Dendritic cell treated with granulocyte-macrophage colony-stimulating factor and Interleukin-4, amounts not matched to agents 40 ng/mL and 50 ng/mL, for 4 days (primary cell): ENCODE data around the gene GUCA2B.

ENCODE experiments used
- H3K27ac Mint-ChIP-seq: one replicate; pipeline ENCODE4 v1.8.0; 2022; ENCODE audit warnings: mild to moderate bottlenecking, mixed read lengths
- H3K27me3 Mint-ChIP-seq: one replicate; pipeline ENCODE4 v1.8.0; 2022; ENCODE audit warnings: mild to moderate bottlenecking, mixed read lengths
- H3K36me3 Mint-ChIP-seq: one replicate; pipeline ENCODE4 v1.8.0; 2022; ENCODE audit warnings: low read depth, mixed read lengths
- H3K4me1 Mint-ChIP-seq: one replicate; pipeline ENCODE4 v1.8.0; 2022; ENCODE audit warnings: low read depth, mixed read lengths
- H3K4me3 Mint-ChIP-seq: one replicate; pipeline ENCODE4 v1.8.0; 2022; ENCODE audit warnings: mild to moderate bottlenecking, moderate library complexity, mixed read lengths
- H3K9me3 Mint-ChIP-seq: one replicate; pipeline ENCODE4 v1.8.0; 2022; ENCODE audit warnings: mixed read lengths
- intact Hi-C: fragments of 100-400 bp; cut with micrococcal nuclease; formaldehyde crosslinking; loops from one replicate; pipeline ENCODE4 v1.15.0; 2022

Gene GUCA2B

GRCh38 chr1:42201986-42202385 lies 48.8 kb downstream of the GUCA2B start:
- H3K36me3 Mint-ChIP-seq, result peaks cover 72% of the 10 kb centered on the region
- no peak overlapping the region for H3K27ac Mint-ChIP-seq
- intact Hi-C loops, result no loop called here
- H3K4me3 Mint-ChIP-seq, result no peak overlapping the region
- peaks cover 16% of the 10 kb centered on the region for H3K9me3 Mint-ChIP-seq
- H3K27me3 Mint-ChIP-seq, result no peaks in the 10 kb centered on the region
- H3K4me1 Mint-ChIP-seq, result no peaks in the 10 kb centered on the region
